GM12878 (cell line): Measurements from ENCODE around the gene TTC4. TPM values are rescaled to one million over a fixed set of nuclear protein-coding genes. Genes with fewer than 3 reads are reported as not detected.

ENCODE experiments used
- ATAC-seq: fragments of 200-7000 bp; cut with Tn5 transposase; 3 replicates; pipeline ENCODE4 v1.9.1; 2020; ENCODE audit warnings: mild to moderate bottlenecking, moderate library complexity
- BruUV-seq: library from RNA; stranded (reverse); fragments of 400-500 nt; replicated peaks from 2 replicates; lab custom pipeline; 2021; lab: Mats Ljungman, UMichigan
- CTCF ChIA-PET: fragments of 300-600 bp; sonication (Branson Sonifier 250); formaldehyde crosslinking; extraction: SDS; loops from one replicate; lab custom pipeline; 2021; ENCODE audit warnings: inconsistent platforms; lab: Yijun Ruan, JAX
- POLR2A ChIA-PET: fragments of 350-600 bp; formaldehyde crosslinking; extraction: SDS; loops from one replicate; lab custom pipeline; 2021; ENCODE audit warnings: inconsistent platforms; lab: Charles Lee
- RAD21 ChIA-PET: fragments of 300-600 bp; sonication (Branson Sonifier 250); formaldehyde crosslinking; loops from one replicate; lab custom pipeline; 2023; ENCODE audit warnings: antibody characterized with exemption; ENCODE audit not compliant: unreplicated experiment; lab: Charles Lee
- SMC1A ChIA-PET: fragments of 300-600 bp; sonication (Branson Sonifier 250); formaldehyde crosslinking; loops from one replicate; lab custom pipeline; 2023; ENCODE audit not compliant: unreplicated experiment, uncharacterized antibody; lab: Charles Lee
- DNase-seq: peaks from one replicate; pipeline ENCODE4 v3.0.0-alpha.2; 2011; ENCODE audit warnings: low read depth, low spot score
- FAIRE-seq: peaks from 3 replicates; lab custom pipeline; 2011; peaks lifted over from hg19 to GRCh38; lab: Jason Lieb, UNC
- H2AFZ ChIP-seq: 2 replicates; pipeline ENCODE4 v1.6.0; 2011; ENCODE audit warnings: low read depth, low read length, control low read depth; ENCODE audit not compliant: control insufficient read depth
- H3K27ac ChIP-seq: 2 replicates; pipeline ENCODE4 v1.5.1; 2011; ENCODE audit warnings: control low read depth; ENCODE audit not compliant: control insufficient read depth, insufficient read depth
- H3K27me3 ChIP-seq, 2 experiments: replicated peaks in 1 of 2; 2 replicates each; pipeline versions ENCODE4 v1.6.0 to v1.6.1; 2011; ENCODE audit warnings: low read length in 1 of 2; ENCODE audit not compliant: control insufficient read depth in 2 of 2, insufficient read depth in 2 of 2
- H3K36me3 ChIP-seq, 2 experiments: 2 replicates each; pipeline ENCODE4 v1.5.1; 2011; ENCODE audit warnings: low read length in 1 of 2; ENCODE audit not compliant: control insufficient read depth in 2 of 2, insufficient read depth in 2 of 2
- H3K4me1 ChIP-seq: 2 replicates; pipeline ENCODE4 v1.6.1; 2011; ENCODE audit warnings: mild to moderate bottlenecking, low read length, moderate library complexity, mixed read lengths; ENCODE audit not compliant: control insufficient read depth, insufficient read depth
- H3K4me2 ChIP-seq: 2 replicates; pipeline ENCODE4 v1.6.0; 2011; ENCODE audit warnings: control low read depth; ENCODE audit not compliant: control insufficient read depth, insufficient read depth
- H3K4me3 ChIP-seq: fragments of 200-600 bp; sonication (generic); 2 replicates; pipeline ENCODE4 v1.5.1; 2016
- H3K79me2 ChIP-seq: 2 replicates; pipeline ENCODE4 v1.6.0; 2011; ENCODE audit warnings: low read length; ENCODE audit not compliant: control insufficient read depth, insufficient read depth
- H3K9ac ChIP-seq: 2 replicates; pipeline ENCODE4 v1.8.0; 2011; ENCODE audit warnings: low read length, control low read depth, mixed read lengths; ENCODE audit not compliant: control insufficient read depth, insufficient read depth
- H3K9me3 ChIP-seq: replicated peaks from 3 replicates; pipeline ENCODE4 v1.5.1; 2011; ENCODE audit warnings: mild to moderate bottlenecking, low read length; ENCODE audit not compliant: control insufficient read depth, insufficient read depth
- H4K20me1 ChIP-seq: 2 replicates; pipeline ENCODE4 v1.6.0; 2011; ENCODE audit not compliant: control insufficient read depth, insufficient read depth
- ASH2L ChIP-seq: fragments of 300-600, 200-600 bp; sonication (generic); IDR thresholded peaks from 2 replicates; pipeline ENCODE4 v1.6.1; 2017; ENCODE audit warnings: low read depth, mild to moderate bottlenecking, borderline replicate concordance
- BCL11A ChIP-seq: IDR thresholded peaks from 2 replicates; pipeline ENCODE4 v1.6.1; 2011; ENCODE audit warnings: low read depth, low read length
- NFYA ChIP-seq: IDR thresholded peaks from 2 replicates; pipeline ENCODE4 v1.6.1; 2011; ENCODE audit warnings: low read depth, mild to moderate bottlenecking, low read length, improper control_type of control experiment, borderline replicate concordance
- ZNF274 ChIP-seq: IDR thresholded peaks from one replicate; pipeline ENCODE4 v1.8.0; 2011; ENCODE audit not compliant: insufficient read length, insufficient read depth
- WGBS: methylation state at CpG from one replicate; pipeline ENCODE4 v1.1.6; 2016; ENCODE audit warnings: low lambda C conversion rate; ENCODE audit not compliant: insufficient replicate concordance, insufficient coverage; ENCODE audit errors: missing lambda C conversion rate; 5-methylcytosine and 5-hydroxymethylcytosine counted together
- in situ Hi-C: fragments of 300-500 bp; cut with MboI; formaldehyde crosslinking; loops from 9 replicates; pipeline ENCODE4 v1.14.3; 2018; ENCODE audit warnings: mixed read lengths
- intact Hi-C: fragments of 100-400 bp; cut with micrococcal nuclease; formaldehyde crosslinking; loops from one replicate; pipeline ENCODE4 v1.14.2; 2022; ENCODE audit not compliant: unreplicated experiment
- polyA plus RNA-seq, 11 experiments: library from polyadenylated mRNA; depleted of rRNA in 4 of 11; unstranded in 6 of 11; stranded (reverse) in 5 of 11; fragments of >200 nt; fragmentation: Nextera tagmentation in 4 of 11; fragmentation: Illumina TruSeq in 1 of 11; extraction: Ambion mirVana in 4 of 11; extraction: Trizol in 1 of 11; gene quantifications; 1 replicate in 1 of 11; 2 replicates in 10 of 11; pipeline versions ENCODE4 v1.2.1 to v1.2.3, GENCODE V29; 2011 to 2016; ENCODE audit warnings: inconsistent platforms in 2 of 11, missing spikeins in 2 of 11, low read depth in 1 of 11
- total RNA-seq, 4 experiments: library from RNA; depleted of rRNA in 3 of 4; stranded (reverse); fragments of >200 nt in 3 of 4; fragmentation: Illumina TruSeq in 1 of 4; extraction: Trizol in 1 of 4; gene quantifications; 2 replicates each; pipeline versions ENCODE4 v1.2.1 to v1.2.3, GENCODE V29; 2013 to 2021
- TF ChIP-seq, protein P1 (sequence below): fragments of 450-650 bp; conservative IDR thresholded peaks from 2 replicates; pipeline ENCODE4 v1.6.1; 2017; ENCODE audit warnings: mild to moderate bottlenecking, moderate library complexity

Gene TTC4
- total and polyA plus RNA-seq, 10 of the 15 experiments (the other 5 are each of a cell fraction or from before 2014, with no cell fraction given), result 23.4 to 50.5 (median 36.0) TPM

DNA sequence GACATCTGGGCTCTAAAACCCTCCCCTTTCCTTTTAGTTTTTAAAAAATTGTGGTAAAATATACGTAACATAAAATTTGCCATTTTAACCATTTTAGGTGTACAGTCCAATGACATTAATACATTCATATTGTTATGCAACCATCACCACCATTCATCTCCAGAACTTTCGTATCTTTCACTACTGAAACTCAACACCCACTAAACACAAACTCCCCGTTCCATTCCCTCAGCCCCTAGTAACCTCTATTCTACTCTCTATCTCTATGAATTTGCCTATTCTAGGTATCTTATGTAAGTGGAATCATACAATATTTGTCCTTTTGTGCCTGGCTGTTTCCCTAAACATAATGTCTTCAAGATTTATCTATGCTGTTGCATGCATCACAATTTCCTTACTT is 19.4 kb upstream of the TTC4 start (continued):
- TF ChIP-seq, protein P1, sequence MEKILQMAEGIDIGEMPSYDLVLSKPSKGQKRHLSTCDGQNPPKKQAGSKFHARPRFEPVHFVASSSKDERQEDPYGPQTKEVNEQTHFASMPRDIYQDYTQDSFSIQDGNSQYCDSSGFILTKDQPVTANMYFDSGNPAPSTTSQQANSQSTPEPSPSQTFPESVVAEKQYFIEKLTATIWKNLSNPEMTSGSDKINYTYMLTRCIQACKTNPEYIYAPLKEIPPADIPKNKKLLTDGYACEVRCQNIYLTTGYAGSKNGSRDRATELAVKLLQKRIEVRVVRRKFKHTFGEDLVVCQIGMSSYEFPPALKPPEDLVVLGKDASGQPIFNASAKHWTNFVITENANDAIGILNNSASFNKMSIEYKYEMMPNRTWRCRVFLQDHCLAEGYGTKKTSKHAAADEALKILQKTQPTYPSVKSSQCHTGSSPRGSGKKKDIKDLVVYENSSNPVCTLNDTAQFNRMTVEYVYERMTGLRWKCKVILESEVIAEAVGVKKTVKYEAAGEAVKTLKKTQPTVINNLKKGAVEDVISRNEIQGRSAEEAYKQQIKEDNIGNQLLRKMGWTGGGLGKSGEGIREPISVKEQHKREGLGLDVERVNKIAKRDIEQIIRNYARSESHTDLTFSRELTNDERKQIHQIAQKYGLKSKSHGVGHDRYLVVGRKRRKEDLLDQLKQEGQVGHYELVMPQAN, result no peak
- TF ChIP-seq ZNF274 (no peak), NFYA (no peak)
- TF ChIP-seq, all 136 proteins: peak for 0

DNA sequence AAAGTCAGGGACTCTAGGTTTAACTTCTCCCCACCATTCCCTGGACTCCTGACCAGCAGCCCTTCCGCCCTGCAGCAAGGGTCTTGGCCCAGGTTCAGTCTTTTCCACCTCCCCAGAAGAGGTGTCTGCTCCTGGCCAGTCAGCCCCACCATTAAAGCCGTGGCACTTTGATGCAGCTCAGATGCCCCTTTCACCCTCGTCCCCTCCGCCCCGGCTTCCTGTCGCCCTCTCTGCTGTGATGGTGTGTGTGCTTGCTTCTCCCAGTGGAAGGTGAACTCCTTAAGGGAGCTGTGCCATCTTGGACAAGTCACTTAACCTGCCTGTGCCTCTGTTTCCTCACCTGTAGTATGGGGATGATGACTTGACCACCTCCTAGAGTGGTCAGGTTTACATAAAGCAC is 17.8 kb upstream of the TTC4 start:
- Histone ChIP-seq H3K9me3 (no peaks in the 10 kb centered on the region), H3K27ac (no peak overlapping the region), H3K4me2 (no peak overlapping the region), H3K36me3 (no peaks in the 10 kb centered on the region)
- intact Hi-C loops (no loop called here), in situ Hi-C loops (no loop called here)
- CTCF ChIA-PET, result no interaction called here
- BruUV-seq, result no TSS peak
- no peak for TF ChIP-seq BCL11A
- no peak for TF ChIP-seq ASH2L
- TF ChIP-seq, all 136 proteins: peak for 0
- ChIA-PET RAD21 (no interaction called here), POLR2A (no interaction called here), SMC1A (no interaction called here)
- 34% methylated on average over 6 of the region's 6 CpGs for WGBS
- FAIRE-seq (no peak), ATAC-seq (no peak), DNase-seq (no peak)
- Histone ChIP-seq H2AFZ (no peak overlapping the region), H4K20me1 (no peaks in the 10 kb centered on the region), H3K4me3 (no peak overlapping the region), H3K79me2 (no peaks in the 10 kb centered on the region), H3K27me3 (peaks cover 2 to 3% of the 10 kb centered on the region in 2 experiments; a peak in 3 of 4 replicates), H3K9ac (no peak overlapping the region), H3K4me1 (no peaks in the 10 kb centered on the region)
